GM12875 (cell line): Measurements from ENCODE around the gene CRIP1.

Experiments
- H3K4me3 ChIP-seq: one replicate; pipeline ENCODE4 v1.5.1; 2011; ENCODE audit warnings: low read depth, low read length, control low read depth
- TF ChIP-seq, protein P1 (sequence below): IDR thresholded peaks from 2 replicates; pipeline ENCODE4 v1.5.1; 2011; ENCODE audit warnings: low read depth, mild to moderate bottlenecking, control low read depth, inconsistent platforms, low read length, moderate library complexity, borderline replicate concordance; ENCODE audit not compliant: insufficient read depth

Gene CRIP1

DNA sequence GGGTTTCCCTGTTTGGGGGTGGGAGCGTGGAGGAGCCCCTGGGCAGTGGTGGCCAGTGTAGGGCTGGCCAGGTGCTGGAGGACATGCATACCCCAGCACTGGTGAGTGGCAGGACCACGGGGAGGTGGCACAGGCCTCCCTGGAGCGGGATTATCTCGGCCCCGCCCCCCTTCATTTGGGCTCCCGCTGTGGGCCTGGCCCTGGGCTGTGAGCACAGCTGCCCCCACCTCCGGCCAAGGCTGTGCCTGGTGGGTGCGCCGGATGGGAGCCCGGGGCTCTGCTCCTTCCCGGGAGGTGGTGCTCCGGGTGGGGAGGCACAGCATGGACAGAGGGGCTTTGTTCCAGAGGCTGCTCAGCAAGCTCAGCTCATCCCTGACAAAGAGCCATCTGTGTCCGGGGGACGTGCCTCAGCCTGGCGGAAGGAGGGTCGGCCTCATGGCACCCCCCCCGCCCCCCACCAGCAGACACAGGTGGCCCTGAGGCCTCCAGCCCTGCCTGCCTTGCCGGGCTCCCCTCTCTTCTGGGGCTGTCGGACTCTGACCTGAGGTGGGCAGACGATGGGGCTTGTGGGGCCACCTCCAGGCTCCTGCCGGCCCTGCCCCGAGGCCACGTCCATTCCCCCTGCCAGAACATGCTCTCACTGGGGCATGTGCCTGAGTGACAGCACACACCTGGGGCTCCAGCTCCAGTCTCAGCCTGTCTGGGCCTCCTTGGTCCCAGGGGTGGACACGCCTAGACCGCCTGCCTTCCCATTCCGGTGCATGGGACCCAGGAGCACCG is 12.8 kb downstream of the CRIP1 start:
- TF ChIP-seq, protein P1, sequence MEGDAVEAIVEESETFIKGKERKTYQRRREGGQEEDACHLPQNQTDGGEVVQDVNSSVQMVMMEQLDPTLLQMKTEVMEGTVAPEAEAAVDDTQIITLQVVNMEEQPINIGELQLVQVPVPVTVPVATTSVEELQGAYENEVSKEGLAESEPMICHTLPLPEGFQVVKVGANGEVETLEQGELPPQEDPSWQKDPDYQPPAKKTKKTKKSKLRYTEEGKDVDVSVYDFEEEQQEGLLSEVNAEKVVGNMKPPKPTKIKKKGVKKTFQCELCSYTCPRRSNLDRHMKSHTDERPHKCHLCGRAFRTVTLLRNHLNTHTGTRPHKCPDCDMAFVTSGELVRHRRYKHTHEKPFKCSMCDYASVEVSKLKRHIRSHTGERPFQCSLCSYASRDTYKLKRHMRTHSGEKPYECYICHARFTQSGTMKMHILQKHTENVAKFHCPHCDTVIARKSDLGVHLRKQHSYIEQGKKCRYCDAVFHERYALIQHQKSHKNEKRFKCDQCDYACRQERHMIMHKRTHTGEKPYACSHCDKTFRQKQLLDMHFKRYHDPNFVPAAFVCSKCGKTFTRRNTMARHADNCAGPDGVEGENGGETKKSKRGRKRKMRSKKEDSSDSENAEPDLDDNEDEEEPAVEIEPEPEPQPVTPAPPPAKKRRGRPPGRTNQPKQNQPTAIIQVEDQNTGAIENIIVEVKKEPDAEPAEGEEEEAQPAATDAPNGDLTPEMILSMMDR: no peak
- H3K4me3 ChIP-seq: no peak overlapping the region

DNA sequence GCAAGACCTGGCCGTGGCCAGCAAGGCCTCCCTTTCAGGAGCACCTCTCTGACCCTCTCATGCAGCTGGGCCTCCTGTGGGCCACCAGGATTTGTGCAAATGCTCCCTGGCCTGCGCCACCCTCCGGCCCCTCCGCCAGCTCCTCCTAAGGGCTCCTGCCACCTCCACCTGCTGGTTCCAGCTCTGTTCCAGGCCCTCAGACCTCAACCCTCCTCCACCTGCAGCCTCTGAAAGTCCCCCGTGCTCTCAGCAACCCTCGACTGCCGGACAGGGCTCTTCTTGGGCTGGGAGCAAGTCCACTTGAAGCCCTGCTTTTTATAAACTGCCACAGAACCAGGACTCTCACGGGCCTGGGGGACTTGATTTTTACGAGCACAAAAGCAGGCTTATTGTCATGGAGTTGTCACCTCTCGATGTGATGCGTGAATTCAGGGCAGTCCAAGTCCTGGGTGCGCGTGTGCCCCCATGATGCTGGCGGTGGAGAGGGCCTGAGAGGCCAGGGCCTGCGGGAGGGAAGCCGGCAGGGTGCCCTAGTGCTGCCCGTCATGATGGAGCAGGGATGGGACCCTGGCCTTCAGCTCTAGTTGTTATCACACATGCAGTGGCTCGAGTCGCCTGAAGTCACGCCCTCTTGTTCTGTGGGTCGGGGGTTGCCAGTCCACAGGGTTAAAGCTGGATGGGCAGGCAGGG is 13.5 kb downstream of the CRIP1 start:
- no peak overlapping the region for H3K4me3 ChIP-seq
- TF ChIP-seq, protein P1: no peak

DNA sequence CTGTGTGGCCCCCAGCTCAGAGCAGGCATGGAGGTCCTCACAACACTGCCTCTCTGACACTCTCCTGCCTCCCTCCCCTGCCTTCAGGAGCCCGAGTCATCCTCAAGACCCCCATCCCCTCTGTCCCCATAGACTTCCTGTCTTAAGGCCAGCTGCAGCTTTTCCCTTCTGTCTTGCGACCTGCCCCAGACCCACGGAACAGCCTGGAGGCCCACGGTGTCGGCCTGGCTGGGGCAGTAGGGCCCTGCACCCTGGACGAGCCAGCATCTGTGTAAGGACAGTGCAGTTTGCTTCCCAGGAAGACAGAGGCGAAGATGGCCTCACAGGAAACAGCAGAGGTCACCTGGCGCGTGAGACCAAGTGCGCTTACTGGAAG is 14.0 kb downstream of the CRIP1 start:
- TF ChIP-seq, protein P1: no peak
- no peak overlapping the region for H3K4me3 ChIP-seq

DNA sequence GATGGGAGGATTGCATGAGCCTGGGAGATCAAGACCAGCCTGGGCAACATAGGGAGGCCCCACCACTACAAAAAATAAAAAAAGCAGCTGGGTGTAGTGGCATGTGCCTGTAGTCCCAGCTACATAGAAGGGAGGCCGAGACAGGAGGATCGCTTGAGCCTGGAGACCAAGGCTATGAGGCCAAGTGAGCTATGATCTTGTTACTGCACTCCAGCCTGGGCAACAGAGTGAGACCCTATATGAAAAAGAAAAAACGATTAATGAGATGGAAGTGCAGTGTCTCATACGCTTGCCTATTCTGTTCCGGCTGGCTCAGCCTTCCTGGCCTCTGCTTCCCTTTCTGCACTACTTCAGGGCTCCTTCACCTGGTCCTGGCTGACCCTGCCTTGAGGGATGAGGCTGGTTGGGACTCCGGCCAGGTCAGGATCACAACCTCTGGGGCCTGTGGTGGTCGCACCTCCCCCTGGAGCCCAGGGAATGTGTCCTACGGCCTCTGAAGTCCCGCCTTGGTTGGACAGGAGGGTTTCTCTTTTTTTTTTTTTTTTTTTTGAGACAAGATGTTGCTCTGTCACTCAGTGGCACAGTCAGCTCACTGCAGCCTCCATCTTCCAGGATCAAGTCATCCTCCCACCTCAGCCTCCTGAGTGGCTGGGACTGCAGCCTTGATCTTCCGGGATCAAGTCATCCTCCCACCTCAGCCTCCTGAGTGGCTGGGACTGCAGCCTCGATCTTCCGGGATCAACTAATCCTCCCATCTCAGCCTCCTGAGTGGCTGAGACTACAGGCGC is 15.0 kb downstream of the CRIP1 start:
- H3K4me3 ChIP-seq: no peak overlapping the region
- TF ChIP-seq, protein P1: no peak

DNA sequence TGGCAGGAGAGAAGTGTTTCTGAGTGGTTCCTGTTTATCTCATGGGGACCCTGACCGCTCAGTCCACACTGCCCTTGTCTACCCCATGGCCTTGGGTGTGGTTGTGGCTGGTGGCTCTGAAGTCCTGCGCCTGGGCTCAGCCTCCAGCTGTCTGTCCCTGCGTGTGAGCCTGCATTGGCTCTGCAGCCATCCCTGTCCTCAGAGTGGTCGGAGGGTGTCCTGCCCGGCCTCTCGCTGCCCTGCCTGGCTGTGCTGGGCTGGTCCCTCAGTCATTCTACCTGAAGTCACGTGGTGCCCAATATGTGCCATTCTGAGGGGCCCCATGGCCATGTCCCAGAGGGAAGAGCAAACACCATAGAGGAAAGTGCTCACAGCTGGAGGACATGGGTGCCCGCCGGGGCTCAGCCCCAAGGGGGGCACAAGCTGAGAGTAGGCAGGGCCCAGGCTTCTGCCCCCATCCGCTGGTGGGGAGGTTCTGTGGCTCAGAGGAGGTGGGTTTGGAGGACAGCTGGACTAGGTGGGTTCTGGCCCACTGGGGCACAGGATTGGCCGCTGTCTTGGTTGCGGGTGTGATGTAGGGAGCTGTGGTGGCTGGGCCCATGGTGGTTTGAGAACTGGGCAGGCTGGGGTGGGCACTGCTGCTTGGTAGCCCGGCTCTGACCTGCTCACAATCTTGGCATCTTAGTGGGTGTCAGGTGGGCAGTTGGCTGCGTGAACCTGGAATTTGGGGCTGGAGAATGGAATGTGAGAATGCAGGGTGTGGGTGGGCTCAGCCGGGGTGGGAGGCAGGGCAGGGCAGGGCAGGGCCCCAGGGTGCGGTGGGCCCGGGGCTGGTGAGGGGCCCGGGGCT is 16.0 kb downstream of the CRIP1 start:
- TF ChIP-seq, protein P1: no peak
- no peak overlapping the region for H3K4me3 ChIP-seq

DNA sequence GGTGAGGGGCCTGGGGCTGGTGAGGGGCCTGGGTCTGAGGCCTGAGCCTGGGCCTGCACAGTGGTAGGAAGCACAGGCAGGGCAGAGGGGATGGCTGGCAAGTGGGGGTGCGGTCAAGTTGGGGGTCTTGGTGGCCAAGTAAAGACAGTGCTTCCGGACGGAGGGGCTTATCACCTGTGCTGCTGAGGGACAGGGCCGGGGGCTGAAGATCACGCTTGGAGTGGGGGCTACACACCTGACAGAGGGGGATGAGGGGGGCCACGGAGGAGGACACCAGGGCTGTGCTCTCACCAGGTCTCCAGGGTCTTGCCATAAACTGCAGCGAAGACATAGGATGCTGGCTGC is 16.6 kb downstream of the CRIP1 start:
- H3K4me3 ChIP-seq: no peak overlapping the region
- TF ChIP-seq, protein P1: no peak
